Glomerular visceral epithelial cell (primary cell): ENCODE results near the gene DYSF.
"Not testable (repeated sequence)": the region's sequence is repeated elsewhere in the genome, so short reads cannot be mapped to it uniquely, and the experiment has no call there.

Source experiments
- DNase-seq: peaks from one replicate; pipeline ENCODE4 v3.0.0-alpha.2; 2016; ENCODE audit errors: extremely low spot score

Gene DYSF

GRCh38 chr2:71472019-71472418 lies 18.7 kb downstream of the DYSF start:
- DNase-seq, result no peak

GRCh38 chr2:71473346-71474031 lies 20.1 kb downstream of the DYSF start:
- DNase-seq, result no peak

- no peak for DNase-seq
Measured at GRCh38 chr2:71474116-71474743, 20.9 kb downstream of the DYSF start.

GRCh38 chr2:71474744-71475397 lies 21.5 kb downstream of the DYSF start:
- DNase-seq, result no peak

- no peak for DNase-seq
Measured at GRCh38 chr2:71476495-71476894, 23.1 kb downstream of the DYSF start.

- DNase-seq, result no peak
Measured at GRCh38 chr2:71477231-71477691, 23.9 kb downstream of the DYSF start.

GRCh38 chr2:71478806-71479205 lies 25.4 kb downstream of the DYSF start:
- DNase-seq, result no peak

- no peak for DNase-seq
Measured at GRCh38 chr2:71479261-71479660, 25.9 kb downstream of the DYSF start.

GRCh38 chr2:71481111-71481510 lies 27.8 kb downstream of the DYSF start:
- DNase-seq, result no peak

- no peak for DNase-seq
Measured at GRCh38 chr2:71482055-71482454, 28.7 kb downstream of the DYSF start.

- no peak for DNase-seq
Measured at GRCh38 chr2:71483246-71483645, 29.9 kb downstream of the DYSF start.

GRCh38 chr2:71484354-71484753 lies 31.0 kb downstream of the DYSF start:
- no peak for DNase-seq

GRCh38 chr2:71486881-71487640 lies 33.7 kb downstream of the DYSF start:
- DNase-seq, result no peak

GRCh38 chr2:71491551-71491950 lies 38.2 kb downstream of the DYSF start:
- DNase-seq, result not testable (repeated sequence)

GRCh38 chr2:71492112-71492511 lies 38.8 kb downstream of the DYSF start:
- no peak for DNase-seq

GRCh38 chr2:71494091-71494490 lies 40.7 kb downstream of the DYSF start:
- no peak for DNase-seq

GRCh38 chr2:71494523-71495155 lies 41.3 kb downstream of the DYSF start:
- DNase-seq, result no peak

GRCh38 chr2:71496156-71496770 lies 42.9 kb downstream of the DYSF start:
- DNase-seq, result no peak

- peak; percentile 96 for DNase-seq
Measured at GRCh38 chr2:71498261-71498701, 44.9 kb downstream of the DYSF start.

GRCh38 chr2:71499691-71500090 lies 46.3 kb downstream of the DYSF start:
- peak; percentile 45 for DNase-seq

GRCh38 chr2:71500426-71501079 lies 47.2 kb downstream of the DYSF start:
- DNase-seq, result no peak
